ENCODE measurements around the gene EIF4ENIF1.
"Not testable (repeated sequence)": the region's sequence is repeated elsewhere in the genome, so short reads cannot be mapped to it uniquely, and the experiment has no call there.

EIF4ENIF1 gene

DNA sequence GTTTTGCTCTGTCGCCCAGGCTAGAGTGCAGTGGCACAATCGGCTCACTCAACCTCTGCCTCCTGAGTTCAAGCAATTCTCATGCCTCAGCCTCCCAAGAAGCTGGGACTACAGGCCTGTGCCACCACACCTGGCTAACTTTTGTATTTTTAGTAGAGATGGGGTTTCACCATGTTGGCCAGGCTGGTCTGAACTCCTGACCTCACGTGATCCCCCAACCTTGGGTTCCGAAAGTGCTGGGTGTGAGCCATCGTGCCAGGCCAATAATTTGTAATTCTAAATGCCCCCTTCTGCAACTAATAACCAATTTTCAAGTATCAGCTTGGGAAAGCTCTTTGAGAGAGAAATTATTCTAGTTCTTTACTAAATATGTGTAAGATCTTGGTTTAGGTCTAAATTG is 3.7 kb upstream of the EIF4ENIF1 start:
- H2BK120ac ChIP-seq (ENCODE audit: low read depth, low read length); H3K4me2 ChIP-seq (ENCODE audit: insufficient read depth, low read length, poor library complexity, severe bottlenecking); H3K79me1 ChIP-seq (ENCODE audit: low read depth, low read length); H2BK5ac ChIP-seq (ENCODE audit: low read length); H3K4me3 ChIP-seq (ENCODE audit: low read length in 2 of 2); H3K14ac ChIP-seq (ENCODE audit: low read length); H3K36me3 ChIP-seq (replicated peaks in 1 of 2; ENCODE audit: control insufficient read depth in 2 of 2, insufficient read depth in 2 of 2, low read length in 2 of 2); H3K27me3 ChIP-seq (ENCODE audit: control insufficient read depth in 3 of 3, insufficient read depth in 3 of 3, low read depth in 1 of 3, low read length in 3 of 3); H4K8ac ChIP-seq (ENCODE audit: low read depth, low read length); H3K27ac ChIP-seq (replicated peaks; ENCODE audit: low read length); H3K9ac ChIP-seq (ENCODE audit: low read depth, low read length, poor library complexity); H2BK12ac ChIP-seq (ENCODE audit: low read length); H3K4me1 ChIP-seq (ENCODE audit: control insufficient read depth in 2 of 2, insufficient read depth in 1 of 2, low read depth in 1 of 2, low read length in 2 of 2); H3K23ac ChIP-seq (ENCODE audit: low read depth, low read length, poor library complexity); DNase-seq (ENCODE audit: low spot score); H3K18ac ChIP-seq (ENCODE audit: low read length); H3K9me3 ChIP-seq (replicated peaks in 1 of 2; ENCODE audit: control insufficient read depth in 2 of 2, insufficient read depth in 1 of 2, low read depth in 1 of 2, low read length in 2 of 2); H3K4ac ChIP-seq (ENCODE audit: low read length); H2AFZ ChIP-seq (ENCODE audit: low read length); H2BK15ac ChIP-seq (ENCODE audit: low read length); H2AK5ac ChIP-seq (ENCODE audit: low read depth, low read length); H4K91ac ChIP-seq (ENCODE audit: low read depth, low read length, poor library complexity): not testable (repeated sequence)
- no CpG with 5 or more reads among the region's 5 CpGs for WGBS, 2 donors (ENCODE audit: extremely low coverage in 2 of 2, insufficient read length in 2 of 2, insufficient replicate concordance in 1 of 2)

DNA sequence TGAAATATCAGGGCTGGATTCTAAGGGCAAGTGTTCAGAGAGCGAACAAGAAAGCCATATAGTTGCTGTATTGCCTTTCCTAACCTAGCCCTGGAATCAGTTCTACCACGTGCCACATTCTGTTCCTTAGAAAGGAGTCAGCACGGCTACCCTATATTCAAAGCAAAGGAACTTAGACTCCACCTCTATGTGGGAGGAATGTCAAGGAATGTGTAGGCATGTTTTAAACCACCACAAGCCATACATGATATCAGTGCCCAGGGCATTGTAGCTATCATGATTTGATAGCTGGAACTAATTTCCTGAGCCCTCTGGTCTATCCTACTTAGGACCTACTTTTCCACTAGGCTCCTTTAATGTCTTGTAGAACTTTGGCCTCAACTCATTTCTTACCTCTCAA is 2.5 kb upstream of the EIF4ENIF1 start:
- Histone ChIP-seq H3K27me3 (ENCODE audit: control insufficient read depth in 3 of 3, insufficient read depth in 3 of 3, low read depth in 1 of 3, low read length in 3 of 3) (no peaks in the 10 kb centered on the region), H3K9me3 (replicated peaks in 1 of 2; ENCODE audit: control insufficient read depth in 2 of 2, insufficient read depth in 1 of 2, low read depth in 1 of 2, low read length in 2 of 2) (peaks cover 0 to 2% of the 10 kb centered on the region in 2 donors), H2BK5ac (ENCODE audit: low read length) (no peak overlapping the region), H2AFZ (ENCODE audit: low read length) (no peak overlapping the region), H3K4ac (ENCODE audit: low read length) (no peak overlapping the region), H4K8ac (ENCODE audit: low read depth, low read length) (no peak overlapping the region), H3K4me1 (ENCODE audit: control insufficient read depth in 2 of 2, insufficient read depth in 1 of 2, low read depth in 1 of 2, low read length in 2 of 2) (peaks cover 4 to 9% of the 10 kb centered on the region in 2 donors), H3K23ac (ENCODE audit: low read depth, low read length, poor library complexity) (no peak overlapping the region), H3K4me2 (ENCODE audit: insufficient read depth, low read length, poor library complexity, severe bottlenecking) (no peak overlapping the region), H3K27ac (replicated peaks; ENCODE audit: low read length) (no peak overlapping the region), H2AK5ac (ENCODE audit: low read depth, low read length) (peak overlapping the region; percentile 13), H3K36me3 (replicated peaks in 1 of 2; ENCODE audit: control insufficient read depth in 2 of 2, insufficient read depth in 2 of 2, low read length in 2 of 2) (peaks cover 0 to 14% of the 10 kb centered on the region in 2 donors), H2BK15ac (ENCODE audit: low read length) (no peak overlapping the region), H4K91ac (ENCODE audit: low read depth, low read length, poor library complexity) (no peak overlapping the region), H2BK120ac (ENCODE audit: low read depth, low read length) (no peak overlapping the region), H3K9ac (ENCODE audit: low read depth, low read length, poor library complexity) (no peak overlapping the region), H2BK12ac (ENCODE audit: low read length) (no peak overlapping the region), H3K14ac (ENCODE audit: low read length) (no peak overlapping the region), H3K18ac (ENCODE audit: low read length) (no peak overlapping the region), H3K4me3 (ENCODE audit: low read length in 2 of 2) (no peak overlapping the region), H3K79me1 (ENCODE audit: low read depth, low read length) (peaks cover 3% of the 10 kb centered on the region)
- no CpG with 5 or more reads among the region's 3 CpGs for WGBS, 2 donors (ENCODE audit: extremely low coverage in 2 of 2, insufficient read length in 2 of 2, insufficient replicate concordance in 1 of 2)
- no peak for DNase-seq (ENCODE audit: low spot score)

DNA sequence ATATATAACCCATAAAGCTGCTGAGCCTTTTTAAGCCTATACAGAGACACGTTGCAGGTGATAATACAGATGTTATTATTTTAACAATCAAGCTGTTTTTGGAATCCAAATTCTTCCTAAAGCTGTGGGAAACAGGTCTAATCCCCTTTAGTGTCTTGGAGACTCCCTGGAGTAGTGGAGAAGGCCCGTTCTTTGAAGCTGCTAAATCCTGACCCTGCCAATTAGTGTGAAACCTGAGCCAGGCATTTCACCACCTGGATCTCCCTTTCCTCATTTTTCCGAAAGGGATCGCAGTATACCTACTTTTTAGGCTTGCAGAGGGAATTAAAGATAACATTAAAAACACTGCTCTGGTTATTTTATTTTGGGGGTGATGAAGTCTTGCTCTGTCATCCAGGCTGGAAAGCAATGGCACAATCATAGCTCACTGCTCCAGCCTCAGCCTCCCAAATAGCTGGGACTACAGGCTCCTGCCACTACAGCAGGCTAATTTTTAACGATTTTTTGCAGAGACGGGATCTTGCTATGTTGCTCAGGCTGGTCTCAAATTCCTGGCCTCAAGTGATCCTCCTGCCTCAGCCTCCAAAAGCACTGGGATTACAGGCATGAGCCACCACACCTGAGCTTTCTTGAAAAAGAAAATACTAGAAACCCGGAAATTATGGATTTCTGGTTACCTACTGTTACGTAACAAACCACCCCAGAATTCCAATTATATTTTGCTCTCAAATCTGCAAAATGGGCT is 1.7 kb upstream of the EIF4ENIF1 start:
- Histone ChIP-seq H4K8ac (ENCODE audit: low read depth, low read length) (no peak overlapping the region), H2AFZ (ENCODE audit: low read length) (no peak overlapping the region), H3K18ac (ENCODE audit: low read length) (no peak overlapping the region), H2AK5ac (ENCODE audit: low read depth, low read length) (peak overlapping the region; percentile 13), H2BK120ac (ENCODE audit: low read depth, low read length) (no peak overlapping the region), H3K79me1 (ENCODE audit: low read depth, low read length) (peaks cover 3% of the 10 kb centered on the region), H4K91ac (ENCODE audit: low read depth, low read length, poor library complexity) (no peak overlapping the region), H3K9ac (ENCODE audit: low read depth, low read length, poor library complexity) (no peak overlapping the region), H3K4ac (ENCODE audit: low read length) (no peak overlapping the region), H2BK5ac (ENCODE audit: low read length) (no peak overlapping the region), H2BK15ac (ENCODE audit: low read length) (no peak overlapping the region), H3K23ac (ENCODE audit: low read depth, low read length, poor library complexity) (no peak overlapping the region), H3K27me3 (ENCODE audit: control insufficient read depth in 3 of 3, insufficient read depth in 3 of 3, low read depth in 1 of 3, low read length in 3 of 3) (no peaks in the 10 kb centered on the region), H3K9me3 (replicated peaks in 1 of 2; ENCODE audit: control insufficient read depth in 2 of 2, insufficient read depth in 1 of 2, low read depth in 1 of 2, low read length in 2 of 2) (no peaks in the 10 kb centered on the region), H3K36me3 (replicated peaks in 1 of 2; ENCODE audit: control insufficient read depth in 2 of 2, insufficient read depth in 2 of 2, low read length in 2 of 2) (peaks cover 2 to 20% of the 10 kb centered on the region in 2 donors), H2BK12ac (ENCODE audit: low read length) (no peak overlapping the region), H3K4me1 (ENCODE audit: control insufficient read depth in 2 of 2, insufficient read depth in 1 of 2, low read depth in 1 of 2, low read length in 2 of 2) (peaks cover 4 to 9% of the 10 kb centered on the region in 2 donors), H3K27ac (replicated peaks; ENCODE audit: low read length) (peak overlapping the region; percentile 61), H3K4me3 (ENCODE audit: low read length in 2 of 2) (peak overlapping the region in 1 of 2 donors; percentile 80), H3K14ac (ENCODE audit: low read length) (no peak overlapping the region), H3K4me2 (ENCODE audit: insufficient read depth, low read length, poor library complexity, severe bottlenecking) (no peak overlapping the region)
- no CpG with 5 or more reads among the region's 8 CpGs for WGBS, 2 donors (ENCODE audit: extremely low coverage in 2 of 2, insufficient read length in 2 of 2, insufficient replicate concordance in 1 of 2)
- DNase-seq (ENCODE audit: low spot score) = peak; percentile 59

DNA sequence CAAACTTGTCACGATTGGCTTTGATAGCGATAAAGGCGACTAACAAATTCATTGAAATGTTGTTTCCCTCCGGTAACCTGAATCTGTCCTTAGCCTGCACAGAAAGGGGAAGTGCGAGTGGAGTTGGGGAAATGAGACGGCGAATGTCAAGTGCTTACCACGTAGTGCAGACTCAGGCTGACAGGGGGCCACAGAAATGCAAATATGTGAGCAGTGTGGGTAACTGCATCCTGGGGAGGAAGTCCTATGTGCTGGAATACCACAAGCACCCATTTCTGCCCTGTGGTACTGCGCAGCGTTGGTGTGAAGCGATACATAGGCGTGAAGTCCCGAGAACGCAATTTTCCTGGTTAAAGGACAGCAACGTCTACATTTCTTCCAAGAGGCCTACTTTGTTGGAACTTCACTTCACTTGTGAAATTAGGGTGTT is 869 bp upstream of the EIF4ENIF1 start:
- no peak overlapping the region for H3K23ac ChIP-seq (ENCODE audit: low read depth, low read length, poor library complexity)
- peak overlapping the region; percentile 94 for H2AK5ac ChIP-seq (ENCODE audit: low read depth, low read length)
- peak overlapping the region; percentile 88 for H2BK5ac ChIP-seq (ENCODE audit: low read length)
- H2BK12ac ChIP-seq (ENCODE audit: low read length) = no peak overlapping the region
- H4K91ac ChIP-seq (ENCODE audit: low read depth, low read length, poor library complexity) = no peak overlapping the region
- H2AFZ ChIP-seq (ENCODE audit: low read length) = peak overlapping the region; percentile 95
- peak overlapping the region; percentile 33 for H3K9ac ChIP-seq (ENCODE audit: low read depth, low read length, poor library complexity)
- H2BK15ac ChIP-seq (ENCODE audit: low read length) = no peak overlapping the region
- peak overlapping the region; percentile 80 to 97 for H3K4me3 ChIP-seq (ENCODE audit: low read length in 2 of 2)
- no peaks in the 10 kb centered on the region for H3K27me3 ChIP-seq (ENCODE audit: control insufficient read depth in 3 of 3, insufficient read depth in 3 of 3, low read depth in 1 of 3, low read length in 3 of 3)
- peak overlapping the region; percentile 61 for H3K27ac ChIP-seq (replicated peaks; ENCODE audit: low read length)
- H3K4me2 ChIP-seq (ENCODE audit: insufficient read depth, low read length, poor library complexity, severe bottlenecking) = peak overlapping the region; percentile 83
- H3K79me1 ChIP-seq (ENCODE audit: low read depth, low read length) = peaks cover 3% of the 10 kb centered on the region
- peak; percentile 26 for DNase-seq (ENCODE audit: low spot score)
- no peaks in the 10 kb centered on the region for H3K9me3 ChIP-seq (replicated peaks in 1 of 2; ENCODE audit: control insufficient read depth in 2 of 2, insufficient read depth in 1 of 2, low read depth in 1 of 2, low read length in 2 of 2)
- H3K4ac ChIP-seq (ENCODE audit: low read length) = no peak overlapping the region
- H3K36me3 ChIP-seq (replicated peaks in 1 of 2; ENCODE audit: control insufficient read depth in 2 of 2, insufficient read depth in 2 of 2, low read length in 2 of 2) = peaks cover 2 to 23% of the 10 kb centered on the region in 2 donors
- H3K4me1 ChIP-seq (ENCODE audit: control insufficient read depth in 2 of 2, insufficient read depth in 1 of 2, low read depth in 1 of 2, low read length in 2 of 2) = peaks cover 4 to 9% of the 10 kb centered on the region in 2 donors
- no peak overlapping the region for H4K8ac ChIP-seq (ENCODE audit: low read depth, low read length)
- H2BK120ac ChIP-seq (ENCODE audit: low read depth, low read length) = no peak overlapping the region
- H3K18ac ChIP-seq (ENCODE audit: low read length) = peak overlapping the region; percentile 4
- WGBS, 2 donors (ENCODE audit: extremely low coverage in 2 of 2, insufficient read length in 2 of 2, insufficient replicate concordance in 1 of 2) = no CpG with 5 or more reads among the region's 15 CpGs
- peak overlapping the region; percentile 92 for H3K14ac ChIP-seq (ENCODE audit: low read length)

Measured in neuronal stem cell (in vitro differentiated cells).